Keratinocyte (primary cell): ENCODE results near the gene OR4C13. TPM values are rescaled to one million over a fixed set of nuclear protein-coding genes. Genes with fewer than 3 reads are reported as not detected.
A peak's percentile ranks its signal among the peaks of the same experiment; 100 is the strongest.
"Not testable (repeated sequence)": the region's sequence is repeated elsewhere in the genome, so short reads cannot be mapped to it uniquely, and the experiment has no call there.

Experiments
- DNase-seq: peaks from one replicate; pipeline ENCODE4 v3.0.0-alpha.2; 2011; ENCODE audit warnings: low read depth, missing footprints, low spot score
- FAIRE-seq: peaks from 2 replicates; lab custom pipeline; 2011; peaks lifted over from hg19 to GRCh38; lab: Jason Lieb, UNC
- H2AFZ ChIP-seq: 2 replicates; pipeline ENCODE4 v1.6.0; 2012; ENCODE audit warnings: low read length, control low read depth, inconsistent platforms; ENCODE audit not compliant: control insufficient read depth
- H3K27ac ChIP-seq: 2 replicates; pipeline ENCODE4 v1.5.1; 2011; ENCODE audit warnings: low read length; ENCODE audit not compliant: control insufficient read depth, insufficient read depth
- H3K27me3 ChIP-seq: 3 replicates; pipeline ENCODE4 v1.6.0; 2011; ENCODE audit warnings: low read length; ENCODE audit not compliant: control insufficient read depth, insufficient read depth; ENCODE audit errors: extremely low read depth
- H3K36me3 ChIP-seq, 2 experiments: 2 replicates in 1 of 2; 3 replicates in 1 of 2; pipeline ENCODE4 v1.5.1; 2011; ENCODE audit warnings: low read length in 2 of 2, mild to moderate bottlenecking in 1 of 2; ENCODE audit not compliant: control insufficient read depth in 2 of 2, insufficient read depth in 2 of 2; ENCODE audit errors: extremely low read depth in 1 of 2
- H3K4me1 ChIP-seq: 3 replicates; pipeline ENCODE4 v1.5.1; 2011; ENCODE audit warnings: low read length; ENCODE audit not compliant: control insufficient read depth, insufficient read depth; ENCODE audit errors: extremely low read depth
- H3K4me2 ChIP-seq: 3 replicates; pipeline ENCODE4 v1.6.0; 2011; ENCODE audit warnings: low read depth, low read length; ENCODE audit not compliant: control insufficient read depth, insufficient read depth; ENCODE audit errors: extremely low read depth
- H3K4me3 ChIP-seq, 3 experiments: fragments of 200-600 bp in 1 of 3; sonication (generic) in 1 of 3; 2 replicates in 2 of 3; 3 replicates in 1 of 3; pipeline ENCODE4 v1.5.1; 2011 to 2016; ENCODE audit warnings: low read length in 3 of 3, mild to moderate bottlenecking in 3 of 3, control low read depth in 2 of 3, inconsistent platforms in 1 of 3, low read depth in 1 of 3, mixed read lengths in 1 of 3, mixed run types in 1 of 3, moderate library complexity in 1 of 3; ENCODE audit not compliant: control insufficient read depth in 2 of 3, insufficient read depth in 2 of 3; ENCODE audit errors: extremely low read depth in 1 of 3
- H3K79me2 ChIP-seq: 2 replicates; pipeline ENCODE4 v1.6.0; 2012; ENCODE audit warnings: low read length; ENCODE audit not compliant: control insufficient read depth, insufficient read depth
- H3K9ac ChIP-seq: 3 replicates; pipeline ENCODE4 v1.6.0; 2011; ENCODE audit warnings: low read length; ENCODE audit not compliant: control insufficient read depth, insufficient read depth; ENCODE audit errors: extremely low read depth
- H3K9me1 ChIP-seq: 3 replicates; pipeline ENCODE4 v1.6.0; 2011; ENCODE audit warnings: low read length; ENCODE audit not compliant: control insufficient read depth, insufficient read depth; ENCODE audit errors: extremely low read depth
- H3K9me3 ChIP-seq: 2 replicates; pipeline ENCODE4 v1.5.1; 2012; ENCODE audit warnings: low read depth, low read length; ENCODE audit not compliant: control insufficient read depth
- H4K20me1 ChIP-seq: 3 replicates; pipeline ENCODE4 v1.6.0; 2011; ENCODE audit warnings: low read length; ENCODE audit not compliant: control insufficient read depth, insufficient read depth; ENCODE audit errors: extremely low read depth
- CTCF ChIP-seq, 3 experiments: IDR thresholded peaks in 1 of 3; conservative IDR thresholded peaks in 1 of 3; optimal IDR thresholded peaks in 1 of 3; 2 replicates in 2 of 3; 3 replicates in 1 of 3; pipeline versions ENCODE3 to v1.5.1; 2011; ENCODE audit warnings: low read length in 3 of 3, mild to moderate bottlenecking in 3 of 3, moderate library complexity in 2 of 3, control low read depth in 1 of 3, inconsistent platforms in 1 of 3; ENCODE audit not compliant: insufficient read depth in 2 of 3; ENCODE audit errors: extremely low read depth in 1 of 3
- EZH2 ChIP-seq: IDR thresholded peaks from one replicate; pipeline ENCODE4 v1.6.1; 2012; ENCODE audit warnings: inconsistent platforms, mild to moderate bottlenecking, low read length, moderate library complexity
- dilution Hi-C: fragments of 300-500 bp; cut with MboI; formaldehyde crosslinking; loops from one replicate; pipeline ENCODE4 v1.7.0; 2020; ENCODE audit warnings: low sequenced_read_pairs; ENCODE audit not compliant: extremely low pct_ligation_motif_present
- polyA plus RNA-seq, 5 experiments: library from polyadenylated mRNA; depleted of rRNA in 3 of 5; stranded (reverse) in 3 of 5; stranded (forward) in 1 of 5; unstranded in 1 of 5; fragments of >200 nt; gene quantifications; 1 replicate in 1 of 5; 2 replicates in 3 of 5; 3 replicates in 1 of 5; pipeline versions ENCODE4 v1.2.1 to v1.2.3, GENCODE V29; 2011 to 2012; ENCODE audit warnings: missing spikeins in 2 of 5, low read depth in 1 of 5, low replicate concordance in 1 of 5

Gene OR4C13
- polyA plus RNA-seq, 1 donor (not counting 4 experiments of a cell fraction or from before 2014, with no cell fraction given), result not detected

- H3K27ac ChIP-seq, dilution Hi-C loops, H3K27me3 ChIP-seq, H3K79me2 ChIP-seq, H3K4me3 ChIP-seq, H3K9me1 ChIP-seq, H3K4me1 ChIP-seq, H4K20me1 ChIP-seq, DNase-seq, FAIRE-seq, H2AFZ ChIP-seq, H3K36me3 ChIP-seq, H3K4me2 ChIP-seq, H3K9me3 ChIP-seq, H3K9ac ChIP-seq: not testable (repeated sequence)
These were observed 30.2 kb downstream of the OR4C13 start, which contains the start of gene OR4C12 for GRCh38 chr11:49982435-49982834. OR4C12 (minus strand) TSS chr11:49982535; CDS start chr11:49982501, 34 bp downstream.

GRCh38 chr11:49995565-49995964 lies 43.4 kb downstream of the OR4C13 start:
- Histone ChIP-seq H3K27me3 (no peaks in the 10 kb centered on the region), H3K4me1 (no peaks in the 10 kb centered on the region), H2AFZ (no peak overlapping the region), H3K36me3 (no peaks in the 10 kb centered on the region), H3K79me2 (no peaks in the 10 kb centered on the region), H4K20me1 (no peaks in the 10 kb centered on the region), H3K27ac (no peak overlapping the region), H3K9me1 (no peaks in the 10 kb centered on the region), H3K4me2 (no peak overlapping the region), H3K9me3 (no peaks in the 10 kb centered on the region), H3K9ac (no peak overlapping the region), H3K4me3 (no peak overlapping the region)
- dilution Hi-C loops, result no loop called here
- peak; percentile 4 for DNase-seq
- no peak for TF ChIP-seq EZH2
- TF ChIP-seq CTCF (optimal IDR thresholded peaks at IDR 0.05 in 1 of 3, IDR thresholded peaks at IDR 0.05 in 1 of 3, conservative IDR thresholded peaks at IDR 0.05 in 1 of 3; ENCODE audit: extremely low read depth in 1 of 3, insufficient read depth in 2 of 3, low read length in 3 of 3), result peak; percentile 48 to 59 (median 49)
- no peak for FAIRE-seq

Other genes starting within 250 kb of the OR4C13 start
- gene OR4C12, start 30.1 kb downstream of the OR4C13 start, polyA plus RNA-seq, result not detected in 3 replicates
- gene OR4C45, start 80.5 kb downstream of the OR4C13 start, polyA plus RNA-seq, result not detected in 3 replicates